ENCODE data around the gene MTM1.

GRCh38 chrX:150712619-150713018 is 144.2 kb downstream of the MTM1 start:
- TF ChIP-seq POLR2A (IDR thresholded peaks at IDR 0.05; ENCODE audit: low read depth, low read length) (no peak), TAF1 (IDR thresholded peaks at IDR 0.05; ENCODE audit: borderline replicate concordance, low read depth, low read length) (no peak), POLR2AphosphoS5 (IDR thresholded peaks at IDR 0.05; ENCODE audit: low read depth, low read length) (no peak)
